Lower lobe of right lung (tissue), 2 donors: ENCODE measurements around the gene INPP4A. TPM values are rescaled to one million over a fixed set of nuclear protein-coding genes. Genes with fewer than 3 reads are reported as not detected.

Experiments
- ATAC-seq, 2 donors: fragments of 200-7000 bp; cut with Tn5 transposase; one replicate each; pipeline ENCODE4 v1.9.1; 2020 to 2022; ENCODE audit warnings: mild to moderate bottlenecking in 2 of 2, moderate library complexity in 2 of 2
- DNase-seq: peaks from one replicate; pipeline ENCODE4 v3.0.0-alpha.2; 2020
- H3K27ac ChIP-seq: fragments of 200-600 bp; one replicate; pipeline ENCODE4 v1.8.0; 2022
- H3K27me3 ChIP-seq: fragments of 200-600 bp; one replicate; pipeline ENCODE4 v1.8.0; 2022; ENCODE audit warnings: low read depth
- H3K36me3 ChIP-seq: fragments of 200-600 bp; one replicate; pipeline ENCODE4 v1.8.0; 2022; ENCODE audit warnings: mild to moderate bottlenecking
- H3K4me1 ChIP-seq: fragments of 200-600 bp; one replicate; pipeline ENCODE4 v1.8.0; 2022
- H3K4me3 ChIP-seq: fragments of 200-600 bp; one replicate; pipeline ENCODE4 v1.8.0; 2022; ENCODE audit warnings: mild to moderate bottlenecking
- H3K9me3 ChIP-seq: fragments of 200-600 bp; one replicate; pipeline ENCODE4 v1.8.0; 2022
- intact Hi-C: fragments of 100-400 bp; cut with DNase I; formaldehyde crosslinking; loops from one replicate; pipeline ENCODE4 v1.11.0; 2022
- total RNA-seq: library from RNA; stranded (reverse); fragmentation: NEBNext Ultra II Directional; extraction: Animal tissue kit (Norgen Biotek cat#: 25700); gene quantifications from one replicate; pipeline ENCODE4 v1.2.1, GENCODE V29; 2021
- TF ChIP-seq, protein P1 (sequence below): fragments of 200-600 bp; IDR thresholded peaks from one replicate; pipeline ENCODE4 v1.8.0; 2022; ENCODE audit warnings: antibody characterized with exemption, mild to moderate bottlenecking
- donor health status: DM: no; HTN: yes; CAD: no; lungs with severe emphysema.

The INPP4A gene
- total RNA-seq, 1 donor from 2014 or later = 35.6 TPM

- ATAC-seq = no peak
- Histone ChIP-seq H3K27ac (no peak overlapping the region), H3K27me3 (no peaks in the 10 kb centered on the region), H3K9me3 (no peaks in the 10 kb centered on the region), H3K36me3 (no peaks in the 10 kb centered on the region), H3K4me3 (no peak overlapping the region), H3K4me1 (peaks cover 57% of the 10 kb centered on the region)
- intact Hi-C loops = no loop called here
- TF ChIP-seq, protein P1, sequence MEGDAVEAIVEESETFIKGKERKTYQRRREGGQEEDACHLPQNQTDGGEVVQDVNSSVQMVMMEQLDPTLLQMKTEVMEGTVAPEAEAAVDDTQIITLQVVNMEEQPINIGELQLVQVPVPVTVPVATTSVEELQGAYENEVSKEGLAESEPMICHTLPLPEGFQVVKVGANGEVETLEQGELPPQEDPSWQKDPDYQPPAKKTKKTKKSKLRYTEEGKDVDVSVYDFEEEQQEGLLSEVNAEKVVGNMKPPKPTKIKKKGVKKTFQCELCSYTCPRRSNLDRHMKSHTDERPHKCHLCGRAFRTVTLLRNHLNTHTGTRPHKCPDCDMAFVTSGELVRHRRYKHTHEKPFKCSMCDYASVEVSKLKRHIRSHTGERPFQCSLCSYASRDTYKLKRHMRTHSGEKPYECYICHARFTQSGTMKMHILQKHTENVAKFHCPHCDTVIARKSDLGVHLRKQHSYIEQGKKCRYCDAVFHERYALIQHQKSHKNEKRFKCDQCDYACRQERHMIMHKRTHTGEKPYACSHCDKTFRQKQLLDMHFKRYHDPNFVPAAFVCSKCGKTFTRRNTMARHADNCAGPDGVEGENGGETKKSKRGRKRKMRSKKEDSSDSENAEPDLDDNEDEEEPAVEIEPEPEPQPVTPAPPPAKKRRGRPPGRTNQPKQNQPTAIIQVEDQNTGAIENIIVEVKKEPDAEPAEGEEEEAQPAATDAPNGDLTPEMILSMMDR = no peak
- DNase-seq = no peak
Measured at GRCh38 chr2:98468621-98469236, 24.1 kb downstream of the INPP4A start.

DNA sequence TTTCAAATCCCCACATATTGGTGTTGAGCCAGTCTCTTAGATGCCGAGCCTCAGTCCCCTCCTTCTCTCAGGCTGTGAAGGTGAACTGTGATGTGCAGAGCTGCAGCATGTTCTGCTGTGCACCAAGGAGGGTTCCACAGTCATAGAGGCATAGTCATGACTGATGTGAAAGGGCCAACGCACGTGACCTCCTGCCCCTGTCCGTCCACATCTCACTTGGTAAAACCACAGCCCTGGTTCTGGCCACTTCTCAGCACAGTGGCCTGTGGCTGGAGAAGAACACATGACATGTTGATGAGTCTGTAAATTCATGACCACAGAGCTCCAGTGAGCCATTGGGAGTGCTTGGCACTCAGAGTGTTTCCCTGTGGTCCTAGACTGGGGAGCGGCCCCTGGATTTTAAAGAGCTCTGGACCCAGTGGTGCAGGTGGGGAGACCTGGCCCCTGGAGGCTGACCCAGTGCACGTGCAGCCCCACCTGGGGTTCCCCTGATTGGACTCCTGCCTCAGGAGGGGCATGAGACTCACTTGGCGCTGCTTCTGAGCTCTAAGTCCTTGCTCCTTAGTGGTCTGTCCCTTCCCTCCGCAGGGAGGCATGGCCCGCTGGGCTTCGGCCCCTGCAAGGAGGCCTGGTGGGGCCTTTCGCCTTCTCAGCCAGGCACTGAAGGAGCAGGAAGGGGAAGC is 25.3 kb downstream of the INPP4A start:
- DNase-seq (no peak), ATAC-seq (no peak)
- Histone ChIP-seq H3K36me3 (no peaks in the 10 kb centered on the region), H3K27ac (no peak overlapping the region), H3K4me1 (peaks cover 56% of the 10 kb centered on the region), H3K9me3 (no peaks in the 10 kb centered on the region), H3K27me3 (no peaks in the 10 kb centered on the region), H3K4me3 (no peak overlapping the region)
- intact Hi-C loops = no loop called here
- TF ChIP-seq, protein P1 = no peak

DNA sequence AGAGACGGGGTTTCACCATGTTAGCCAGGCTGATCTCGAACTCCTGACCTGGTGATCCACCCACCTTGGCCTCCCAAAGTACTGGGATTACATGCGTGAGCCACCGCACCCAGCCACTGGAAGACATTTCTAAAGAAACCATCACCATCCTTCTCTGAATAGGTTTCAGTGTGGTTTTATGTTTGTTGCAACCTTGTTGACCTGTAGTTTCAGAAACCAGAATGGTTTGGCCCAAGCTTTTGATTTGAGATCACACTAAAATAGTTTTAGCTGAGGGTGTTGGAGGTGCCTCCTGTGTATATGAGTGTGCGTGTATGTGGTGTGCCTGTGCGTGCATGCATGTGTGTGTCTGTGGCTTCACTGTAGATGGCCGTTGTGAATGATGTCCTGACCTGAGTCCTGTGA is 26.2 kb downstream of the INPP4A start:
- no peak for DNase-seq
- H3K27me3 ChIP-seq = no peaks in the 10 kb centered on the region
- no peak overlapping the region for H3K4me3 ChIP-seq
- ATAC-seq = no peak
- TF ChIP-seq, protein P1 = no peak
- no peaks in the 10 kb centered on the region for H3K36me3 ChIP-seq
- H3K4me1 ChIP-seq = peaks cover 55% of the 10 kb centered on the region
- no peaks in the 10 kb centered on the region for H3K9me3 ChIP-seq
- H3K27ac ChIP-seq = no peak overlapping the region
- intact Hi-C loops = no loop called here

DNA sequence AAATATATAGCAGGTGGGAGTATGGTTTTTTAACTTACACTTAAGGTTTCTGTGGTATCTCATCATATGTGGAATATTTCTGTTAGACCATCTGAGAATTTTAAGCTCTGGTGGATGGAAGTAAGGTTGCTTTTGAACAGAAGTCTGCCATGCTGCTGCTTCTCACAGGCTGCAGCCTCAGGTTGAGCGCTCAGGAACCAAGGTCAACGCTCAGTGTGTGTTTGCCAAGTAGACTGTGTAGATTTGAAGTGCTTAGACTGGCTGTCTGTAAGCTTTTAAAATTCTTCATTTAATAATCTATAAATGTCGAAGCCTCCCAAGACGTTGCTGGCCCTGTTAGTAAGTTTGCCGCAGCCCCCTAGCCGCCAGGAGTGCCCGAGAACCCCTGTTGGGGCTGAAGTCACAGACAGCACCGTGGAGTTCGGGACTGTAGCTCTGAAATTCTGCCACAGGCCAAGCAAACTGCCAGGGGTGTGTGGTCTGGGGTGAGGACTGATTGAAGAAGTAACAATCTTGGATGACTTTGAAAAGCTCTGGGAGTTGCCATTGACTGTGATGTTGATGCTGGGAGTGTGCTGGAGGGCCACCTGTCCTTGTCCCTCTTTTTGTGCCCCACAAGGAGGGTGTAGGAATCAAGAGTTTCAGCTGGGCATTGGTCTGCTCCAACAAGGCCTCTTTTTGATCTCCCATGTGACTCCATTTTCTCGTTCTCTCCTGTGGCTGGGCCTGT is 26.9 kb downstream of the INPP4A start:
- ATAC-seq (no peak), DNase-seq (no peak)
- no peak overlapping the region for H3K27ac ChIP-seq
- H3K4me1 ChIP-seq = peaks cover 54% of the 10 kb centered on the region
- H3K4me3 ChIP-seq = no peak overlapping the region
- TF ChIP-seq, protein P1 = no peak
- H3K36me3 ChIP-seq = no peaks in the 10 kb centered on the region
- intact Hi-C loops = no loop called here
- no peaks in the 10 kb centered on the region for H3K27me3 ChIP-seq
- no peaks in the 10 kb centered on the region for H3K9me3 ChIP-seq

- TF ChIP-seq, protein P1 = no peak
- Histone ChIP-seq H3K27ac (no peak overlapping the region), H3K36me3 (no peaks in the 10 kb centered on the region), H3K27me3 (no peaks in the 10 kb centered on the region), H3K4me1 (peaks cover 51% of the 10 kb centered on the region), H3K9me3 (no peaks in the 10 kb centered on the region), H3K4me3 (no peak overlapping the region)
- DNase-seq (no peak), ATAC-seq (peak in 1 of 2 donors; percentile 18)
- intact Hi-C loops = no loop called here
Measured at GRCh38 chr2:98472132-98472650, 27.5 kb downstream of the INPP4A start.
